Duodenal mucosa (tissue), 2 donors: ENCODE data around the gene FANK1.

ENCODE experiments used
- H3K27ac ChIP-seq: one replicate; pipeline ENCODE4 v1.7.0; 2013; ENCODE audit warnings: low read depth, low read length
- H3K27me3 ChIP-seq, 2 donors: one replicate each; pipeline ENCODE4 v1.7.0; 2013; ENCODE audit warnings: low read length in 2 of 2, control low read depth in 1 of 2; ENCODE audit not compliant: insufficient read depth in 2 of 2, control insufficient read depth in 1 of 2
- H3K36me3 ChIP-seq, 2 donors: one replicate each; pipeline ENCODE4 v1.7.0; 2013; ENCODE audit warnings: low read length in 2 of 2, control low read depth in 1 of 2; ENCODE audit not compliant: insufficient read depth in 2 of 2, control insufficient read depth in 1 of 2
- H3K4me1 ChIP-seq, 2 donors: one replicate each; pipeline ENCODE4 v1.7.0; 2013; ENCODE audit warnings: low read length in 2 of 2, control low read depth in 1 of 2; ENCODE audit not compliant: insufficient read depth in 2 of 2, control insufficient read depth in 1 of 2
- H3K4me3 ChIP-seq, 2 donors: one replicate each; pipeline ENCODE4 v1.7.0; 2013; ENCODE audit warnings: low read length in 2 of 2, low read depth in 1 of 2
- H3K9ac ChIP-seq, 2 donors: one replicate each; pipeline ENCODE4 v1.7.0; 2013; ENCODE audit warnings: low read length in 2 of 2, low read depth in 1 of 2
- H3K9me3 ChIP-seq, 2 donors: one replicate each; pipeline ENCODE4 v1.7.0; 2013; ENCODE audit warnings: low read length in 2 of 2, control low read depth in 1 of 2; ENCODE audit not compliant: control insufficient read depth in 1 of 2

The FANK1 gene

GRCh38 chr10:126016156-126016805 lies 119.9 kb downstream of the FANK1 start:
- Histone ChIP-seq H3K9ac (no peak overlapping the region), H3K4me1 (no peaks in the 10 kb centered on the region), H3K27me3 (no peaks in the 10 kb centered on the region), H3K9me3 (no peaks in the 10 kb centered on the region), H3K4me3 (no peak overlapping the region), H3K36me3 (no peaks in the 10 kb centered on the region), H3K27ac (no peak overlapping the region)

- Histone ChIP-seq H3K9me3 (no peaks in the 10 kb centered on the region), H3K4me1 (no peaks in the 10 kb centered on the region), H3K4me3 (no peak overlapping the region), H3K27ac (no peak overlapping the region), H3K36me3 (no peaks in the 10 kb centered on the region), H3K9ac (no peak overlapping the region), H3K27me3 (no peaks in the 10 kb centered on the region)
Observed at GRCh38 chr10:126016882-126017281, 120.5 kb downstream of the FANK1 start.

GRCh38 chr10:126017961-126018560 lies 121.7 kb downstream of the FANK1 start:
- no peak overlapping the region for H3K4me3 ChIP-seq
- H3K9ac ChIP-seq = no peak overlapping the region
- H3K27me3 ChIP-seq = no peaks in the 10 kb centered on the region
- no peaks in the 10 kb centered on the region for H3K9me3 ChIP-seq
- no peaks in the 10 kb centered on the region for H3K36me3 ChIP-seq
- H3K4me1 ChIP-seq = no peaks in the 10 kb centered on the region
- no peak overlapping the region for H3K27ac ChIP-seq

- Histone ChIP-seq H3K27me3 (no peaks in the 10 kb centered on the region), H3K9ac (no peak overlapping the region), H3K27ac (no peak overlapping the region), H3K4me3 (no peak overlapping the region), H3K4me1 (no peaks in the 10 kb centered on the region), H3K9me3 (no peaks in the 10 kb centered on the region), H3K36me3 (no peaks in the 10 kb centered on the region)
Observed at GRCh38 chr10:126021833-126022500, 125.6 kb downstream of the FANK1 start.

GRCh38 chr10:126022841-126023240 lies 126.5 kb downstream of the FANK1 start:
- H3K4me1 ChIP-seq = no peaks in the 10 kb centered on the region
- H3K9ac ChIP-seq = no peak overlapping the region
- no peak overlapping the region for H3K27ac ChIP-seq
- no peaks in the 10 kb centered on the region for H3K36me3 ChIP-seq
- H3K9me3 ChIP-seq = no peaks in the 10 kb centered on the region
- H3K27me3 ChIP-seq = no peaks in the 10 kb centered on the region
- no peak overlapping the region for H3K4me3 ChIP-seq

- Histone ChIP-seq H3K4me3 (no peak overlapping the region), H3K9me3 (no peaks in the 10 kb centered on the region), H3K27ac (no peak overlapping the region)
Observed at GRCh38 chr10:126027692-126028091, 131.3 kb downstream of the FANK1 start.

GRCh38 chr10:126029999-126030398 lies 133.6 kb downstream of the FANK1 start:
- Histone ChIP-seq H3K4me3 (no peak overlapping the region), H3K4me1 (no peaks in the 10 kb centered on the region), H3K9me3 (peaks cover 3 to 9% of the 10 kb centered on the region in 2 donors), H3K27ac (no peak overlapping the region), H3K36me3 (no peaks in the 10 kb centered on the region), H3K9ac (no peak overlapping the region), H3K27me3 (no peaks in the 10 kb centered on the region)

More at GRCh38 chr10:126027692-126028091, 131.3 kb downstream of the FANK1 start:
- H3K36me3 ChIP-seq = no peaks in the 10 kb centered on the region
- H3K27me3 ChIP-seq = no peaks in the 10 kb centered on the region
- no peaks in the 10 kb centered on the region for H3K4me1 ChIP-seq
- no peak overlapping the region for H3K9ac ChIP-seq

- no peaks in the 10 kb centered on the region for H3K27me3 ChIP-seq
- no peak overlapping the region for H3K27ac ChIP-seq
- no peak overlapping the region for H3K9ac ChIP-seq
- H3K36me3 ChIP-seq = no peaks in the 10 kb centered on the region
- H3K4me1 ChIP-seq = no peaks in the 10 kb centered on the region
- peaks cover 3 to 9% of the 10 kb centered on the region in 2 donors for H3K9me3 ChIP-seq
- H3K4me3 ChIP-seq = no peak overlapping the region
Observed at GRCh38 chr10:126034586-126034985, 138.2 kb downstream of the FANK1 start.

GRCh38 chr10:126036515-126036914 lies 140.2 kb downstream of the FANK1 start:
- H3K27ac ChIP-seq = no peak overlapping the region
- H3K4me3 ChIP-seq = no peak overlapping the region
- H3K9me3 ChIP-seq = peaks cover 3 to 9% of the 10 kb centered on the region in 2 donors
- no peaks in the 10 kb centered on the region for H3K36me3 ChIP-seq
- H3K27me3 ChIP-seq = no peaks in the 10 kb centered on the region
- H3K4me1 ChIP-seq = no peaks in the 10 kb centered on the region
- no peak overlapping the region for H3K9ac ChIP-seq

- Histone ChIP-seq H3K27me3 (no peaks in the 10 kb centered on the region), H3K9me3 (peaks cover 3 to 9% of the 10 kb centered on the region in 2 donors), H3K27ac (no peak overlapping the region), H3K36me3 (no peaks in the 10 kb centered on the region), H3K9ac (no peak overlapping the region), H3K4me1 (peaks cover 0 to 11% of the 10 kb centered on the region in 2 donors), H3K4me3 (no peak overlapping the region)
Observed at GRCh38 chr10:126037946-126038345, 141.6 kb downstream of the FANK1 start.
